Esophagus muscularis mucosa (tissue), 3 donors: ENCODE results near the gene SPPL2B.

Source experiments
- POLR2A ChIP-seq: fragments of 450-650 bp; IDR thresholded peaks from one replicate; pipeline ENCODE4 v1.6.1; 2017; ENCODE audit warnings: antibody characterized with exemption, moderate library complexity, mild to moderate bottlenecking, low read depth
- POLR2AphosphoS5 ChIP-seq, 2 donors: sonication (generic); formaldehyde crosslinking; IDR thresholded peaks; one replicate each; pipeline ENCODE4 v1.6.1; 2017; ENCODE audit warnings: antibody characterized with exemption in 2 of 2
- TF ChIP-seq, protein P1 (sequence below), 3 experiments: fragments of 200-600 bp in 2 of 3; fragments of 450-650 bp in 1 of 3; sonication (generic) in 2 of 3; IDR thresholded peaks; one replicate each; pipeline ENCODE4 v1.5.1; 2017 to 2019; ENCODE audit warnings: antibody characterized with exemption in 3 of 3, mild to moderate bottlenecking in 2 of 3, moderate library complexity in 1 of 3

DNA sequence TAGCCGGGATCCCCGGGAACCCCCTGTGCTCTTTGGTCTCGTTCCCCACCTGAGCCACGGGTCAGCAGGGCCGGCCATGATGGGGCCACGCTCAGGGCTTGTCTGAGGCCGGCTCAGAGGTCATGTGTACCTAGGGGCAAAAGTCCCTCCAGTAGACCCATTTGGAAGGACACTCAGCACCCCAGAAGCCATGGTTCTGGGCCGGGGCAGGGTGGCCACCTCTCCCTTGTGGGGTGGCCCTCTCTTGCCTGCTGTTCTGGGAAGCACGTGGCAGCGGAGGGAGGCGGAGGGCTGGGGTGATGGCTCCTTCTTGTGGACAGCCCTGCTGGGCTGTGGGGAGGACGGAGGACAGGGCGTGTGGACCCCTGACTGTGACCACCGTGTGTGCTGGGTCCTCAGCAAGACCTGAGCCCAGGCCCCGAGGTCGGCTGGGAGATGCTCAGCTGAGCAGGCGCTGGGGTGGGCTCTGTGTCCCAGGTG lies 40.1 kb upstream of the SPPL2B start:
- TF ChIP-seq, protein P1, sequence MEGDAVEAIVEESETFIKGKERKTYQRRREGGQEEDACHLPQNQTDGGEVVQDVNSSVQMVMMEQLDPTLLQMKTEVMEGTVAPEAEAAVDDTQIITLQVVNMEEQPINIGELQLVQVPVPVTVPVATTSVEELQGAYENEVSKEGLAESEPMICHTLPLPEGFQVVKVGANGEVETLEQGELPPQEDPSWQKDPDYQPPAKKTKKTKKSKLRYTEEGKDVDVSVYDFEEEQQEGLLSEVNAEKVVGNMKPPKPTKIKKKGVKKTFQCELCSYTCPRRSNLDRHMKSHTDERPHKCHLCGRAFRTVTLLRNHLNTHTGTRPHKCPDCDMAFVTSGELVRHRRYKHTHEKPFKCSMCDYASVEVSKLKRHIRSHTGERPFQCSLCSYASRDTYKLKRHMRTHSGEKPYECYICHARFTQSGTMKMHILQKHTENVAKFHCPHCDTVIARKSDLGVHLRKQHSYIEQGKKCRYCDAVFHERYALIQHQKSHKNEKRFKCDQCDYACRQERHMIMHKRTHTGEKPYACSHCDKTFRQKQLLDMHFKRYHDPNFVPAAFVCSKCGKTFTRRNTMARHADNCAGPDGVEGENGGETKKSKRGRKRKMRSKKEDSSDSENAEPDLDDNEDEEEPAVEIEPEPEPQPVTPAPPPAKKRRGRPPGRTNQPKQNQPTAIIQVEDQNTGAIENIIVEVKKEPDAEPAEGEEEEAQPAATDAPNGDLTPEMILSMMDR (IDR thresholded peaks at IDR 0.05), result no peak
- no peak for TF ChIP-seq POLR2A
- no peak for TF ChIP-seq POLR2AphosphoS5 (IDR thresholded peaks at IDR 0.05)
